ENCODE measurements around the gene RPS21. TPM values are rescaled to one million over a fixed set of nuclear protein-coding genes. Genes with fewer than 3 reads are reported as not detected.

Gene RPS21
- total RNA-seq, 1 donor from 2014 or later, result 1,737 TPM

- no peaks in the 10 kb centered on the region for H3K27me3 ChIP-seq (ENCODE audit: control insufficient read depth, insufficient read depth, low read length)
- H3K36me3 ChIP-seq (ENCODE audit: control insufficient read depth, insufficient read depth, low read length), result peaks cover 17% of the 10 kb centered on the region
- no peak overlapping the region for H3K4me3 ChIP-seq (ENCODE audit: low read depth, low read length)
- FAIRE-seq (no peak), DNase-seq (ENCODE audit: low read depth) (no peak)
- no peak for TF ChIP-seq CTCF (IDR thresholded peaks at IDR 0.05; ENCODE audit: insufficient read depth, low read length, severe bottlenecking)
These were observed 2.1 kb downstream of the RPS21 start for GRCh38 chr20:62388839-62389600.

- Histone ChIP-seq H3K27me3 (ENCODE audit: control insufficient read depth, insufficient read depth, low read length) (no peaks in the 10 kb centered on the region), H3K4me3 (ENCODE audit: low read depth, low read length) (no peak overlapping the region), H3K36me3 (ENCODE audit: control insufficient read depth, insufficient read depth, low read length) (peaks cover 17% of the 10 kb centered on the region)
- no peak for TF ChIP-seq CTCF (IDR thresholded peaks at IDR 0.05; ENCODE audit: insufficient read depth, low read length, severe bottlenecking)
- no peak for FAIRE-seq
- DNase-seq (ENCODE audit: low read depth), result no peak
These were observed 2.7 kb downstream of the RPS21 start for GRCh38 chr20:62389601-62390087.

- TF ChIP-seq CTCF (IDR thresholded peaks at IDR 0.05; ENCODE audit: insufficient read depth, low read length, severe bottlenecking), result no peak
- FAIRE-seq (no peak), DNase-seq (ENCODE audit: low read depth) (no peak)
- Histone ChIP-seq H3K4me3 (ENCODE audit: low read depth, low read length) (no peak overlapping the region), H3K27me3 (ENCODE audit: control insufficient read depth, insufficient read depth, low read length) (no peaks in the 10 kb centered on the region), H3K36me3 (ENCODE audit: control insufficient read depth, insufficient read depth, low read length) (peaks cover 17% of the 10 kb centered on the region)
These were observed 3.6 kb downstream of the RPS21 start for GRCh38 chr20:62390317-62391164.

GRCh38 chr20:62391165-62392076 lies 4.5 kb downstream of the RPS21 start:
- Histone ChIP-seq H3K36me3 (ENCODE audit: control insufficient read depth, insufficient read depth, low read length) (peaks cover 17% of the 10 kb centered on the region), H3K27me3 (ENCODE audit: control insufficient read depth, insufficient read depth, low read length) (no peaks in the 10 kb centered on the region), H3K4me3 (ENCODE audit: low read depth, low read length) (no peak overlapping the region)
- no peak for TF ChIP-seq CTCF (IDR thresholded peaks at IDR 0.05; ENCODE audit: insufficient read depth, low read length, severe bottlenecking)
- DNase-seq (ENCODE audit: low read depth), result no peak
- FAIRE-seq, result no peak

- no peak for DNase-seq (ENCODE audit: low read depth)
- no peak for FAIRE-seq
- Histone ChIP-seq H3K36me3 (ENCODE audit: control insufficient read depth, insufficient read depth, low read length) (peaks cover 17% of the 10 kb centered on the region), H3K27me3 (ENCODE audit: control insufficient read depth, insufficient read depth, low read length) (no peaks in the 10 kb centered on the region), H3K4me3 (ENCODE audit: low read depth, low read length) (no peak overlapping the region)
- TF ChIP-seq CTCF (IDR thresholded peaks at IDR 0.05; ENCODE audit: insufficient read depth, low read length, severe bottlenecking), result no peak
These were observed 5.1 kb downstream of the RPS21 start for GRCh38 chr20:62392077-62392418.

Data from bronchial epithelial cell (primary cell).